Stimulated activated naive CD8-positive, alpha-beta T cell treated with anti-CD3 and anti-CD28 coated beads, Interleukin-15, amount 100 ng/mL, for 72 hours (primary cell): ENCODE data around the gene PLAAT5.
A peak's percentile ranks its signal among the peaks of the same experiment; 100 is the strongest.
"Not testable (repeated sequence)": the region's sequence is repeated elsewhere in the genome, so short reads cannot be mapped to it uniquely, and the experiment has no call there.

Experiments used
- ATAC-seq: fragments of 150-1000 bp; cut with Tn5 transposase; 2 replicates; pipeline ENCODE4 v1.10.0; 2021; ENCODE audit warnings: mild to moderate bottlenecking, moderate library complexity
- DNase-seq, 2 donors: peaks; one replicate each; pipeline ENCODE4 v3.0.0; 2021 to 2022
- H3K27ac Mint-ChIP-seq, 2 donors: one replicate each; pipeline ENCODE4 v1.8.0; 2022; ENCODE audit warnings: mild to moderate bottlenecking in 2 of 2, mixed read lengths in 2 of 2, moderate library complexity in 2 of 2
- H3K27me3 Mint-ChIP-seq: one replicate; pipeline ENCODE4 v1.8.0; 2022; ENCODE audit warnings: mixed read lengths
- H3K4me1 Mint-ChIP-seq: one replicate; pipeline ENCODE4 v1.8.0; 2022; ENCODE audit warnings: mild to moderate bottlenecking, mixed read lengths
- H3K4me3 Mint-ChIP-seq, 2 donors: one replicate each; pipeline ENCODE4 v1.8.0; 2022; ENCODE audit warnings: mild to moderate bottlenecking in 2 of 2, mixed read lengths in 2 of 2, moderate library complexity in 1 of 2
- H3K9me3 Mint-ChIP-seq, 2 donors: one replicate each; pipeline ENCODE4 v1.8.0; 2022; ENCODE audit warnings: mixed read lengths in 2 of 2

PLAAT5 gene

GRCh38 chr11:63490551-63491239, at the start of gene PLAAT5:
TSS of gene PLAAT5 (minus strand) at chr11:63491167. CDS start at chr11:63491034, 133 bp downstream.
- peak; percentile 50 for ATAC-seq
- Mint-ChIP-seq H3K4me3 (peak within 1 kb of the TSS; percentile 89 to 91), H3K4me1 (peaks cover 22% of the 10 kb centered on the region), H3K27me3 (peaks cover 31% of the 10 kb centered on the region), H3K27ac (peak within 1 kb of the TSS in 1 of 2 donors; percentile 34), H3K9me3 (peaks cover 4 to 6% of the 10 kb centered on the region in 2 donors)
- peak; percentile 17 to 20 for DNase-seq

- peaks cover 79% of the 10 kb centered on the region for H3K4me1 Mint-ChIP-seq
- ATAC-seq (peak; percentile 16), DNase-seq (no peak)
- H3K9me3 Mint-ChIP-seq = no peaks in the 10 kb centered on the region
- no peaks in the 10 kb centered on the region for H3K27me3 Mint-ChIP-seq
- peak overlapping the region; percentile 76 to 92 for H3K4me3 Mint-ChIP-seq
- peak overlapping the region; percentile 91 to 94 for H3K27ac Mint-ChIP-seq
Observed at GRCh38 chr11:63537293-63538101, 46.5 kb upstream of the PLAAT5 start.

GRCh38 chr11:63536669-63537292, 45.8 kb upstream of the PLAAT5 start, which contains the start of gene PLAAT4:
TSS of gene PLAAT4 (plus strand) at chr11:63536808. CDS start at chr11:63536869, 61 bp downstream.
- peak; percentile 40 for ATAC-seq
- Mint-ChIP-seq H3K4me1 (peaks cover 84% of the 10 kb centered on the region), H3K27me3 (no peaks in the 10 kb centered on the region), H3K27ac (peak within 1 kb of the TSS; percentile 91 to 94), H3K4me3 (peak within 1 kb of the TSS; percentile 76 to 92), H3K9me3 (no peaks in the 10 kb centered on the region)
- DNase-seq = peak in 1 of 2 donors; percentile 29

GRCh38 chr11:63535734-63536133, 44.8 kb upstream of the PLAAT5 start:
- peak overlapping the region; percentile 91 to 94 for H3K27ac Mint-ChIP-seq
- peak; percentile 69 for ATAC-seq
- H3K27me3 Mint-ChIP-seq = no peaks in the 10 kb centered on the region
- no peaks in the 10 kb centered on the region for H3K9me3 Mint-ChIP-seq
- peak; percentile 43 to 65 for DNase-seq
- H3K4me3 Mint-ChIP-seq = peak overlapping the region; percentile 76 to 92
- peaks cover 88% of the 10 kb centered on the region for H3K4me1 Mint-ChIP-seq

GRCh38 chr11:63534895-63535461, 44.0 kb upstream of the PLAAT5 start:
- peaks cover 87% of the 10 kb centered on the region for H3K4me1 Mint-ChIP-seq
- peak overlapping the region; percentile 43 to 94 for H3K27ac Mint-ChIP-seq
- no peaks in the 10 kb centered on the region for H3K9me3 Mint-ChIP-seq
- DNase-seq (peak; percentile 25 to 52), ATAC-seq (peak; percentile 74)
- H3K4me3 Mint-ChIP-seq = peak overlapping the region; percentile 76 to 92
- H3K27me3 Mint-ChIP-seq = no peaks in the 10 kb centered on the region

- DNase-seq = no peak
- Mint-ChIP-seq H3K27me3 (no peaks in the 10 kb centered on the region), H3K9me3 (no peaks in the 10 kb centered on the region), H3K27ac (no peak overlapping the region), H3K4me1 (peaks cover 93% of the 10 kb centered on the region), H3K4me3 (no peak overlapping the region)
- no peak for ATAC-seq
Observed at GRCh38 chr11:63534076-63534475, 43.1 kb upstream of the PLAAT5 start.

GRCh38 chr11:63532799-63533475, 42.0 kb upstream of the PLAAT5 start:
- Mint-ChIP-seq H3K27ac (no peak overlapping the region), H3K4me1 (peaks cover 86% of the 10 kb centered on the region), H3K27me3 (no peaks in the 10 kb centered on the region), H3K4me3 (no peak overlapping the region), H3K9me3 (no peaks in the 10 kb centered on the region)
- ATAC-seq (no peak), DNase-seq (no peak)

GRCh38 chr11:63532117-63532516, 41.1 kb upstream of the PLAAT5 start:
- Mint-ChIP-seq H3K27me3 (no peaks in the 10 kb centered on the region), H3K27ac (peak overlapping the region in 1 of 2 donors; percentile 34), H3K4me1 (peaks cover 78% of the 10 kb centered on the region), H3K4me3 (peak overlapping the region; percentile 59 to 64), H3K9me3 (no peaks in the 10 kb centered on the region)
- no peak for ATAC-seq
- DNase-seq = no peak

GRCh38 chr11:63531074-63531792, 40.3 kb upstream of the PLAAT5 start:
- DNase-seq = peak; percentile 55 to 69
- peak overlapping the region; percentile 39 to 52 for H3K4me3 Mint-ChIP-seq

GRCh38 chr11:63530021-63530420, 39.1 kb upstream of the PLAAT5 start:
- DNase-seq = no peak
- Mint-ChIP-seq H3K4me3 (no peak overlapping the region), H3K9me3 (no peaks in the 10 kb centered on the region), H3K27me3 (no peaks in the 10 kb centered on the region), H3K27ac (no peak overlapping the region), H3K4me1 (peaks cover 57% of the 10 kb centered on the region)
- no peak for ATAC-seq

More at GRCh38 chr11:63531074-63531792, 40.3 kb upstream of the PLAAT5 start:
- H3K9me3 Mint-ChIP-seq, H3K27me3 Mint-ChIP-seq: not testable (repeated sequence)
- peak overlapping the region; percentile 59 to 78 for H3K27ac Mint-ChIP-seq
- ATAC-seq = peak; percentile 93
- H3K4me1 Mint-ChIP-seq = peaks cover 69% of the 10 kb centered on the region

- H3K4me3 Mint-ChIP-seq, ATAC-seq, H3K27ac Mint-ChIP-seq, H3K9me3 Mint-ChIP-seq, DNase-seq, H3K27me3 Mint-ChIP-seq: not testable (repeated sequence)
- peaks cover 50% of the 10 kb centered on the region for H3K4me1 Mint-ChIP-seq
Observed at GRCh38 chr11:63529373-63529772, 38.4 kb upstream of the PLAAT5 start.

- DNase-seq, H3K4me3 Mint-ChIP-seq, H3K9me3 Mint-ChIP-seq, H3K27ac Mint-ChIP-seq, H3K27me3 Mint-ChIP-seq, ATAC-seq: not testable (repeated sequence)
- peaks cover 45% of the 10 kb centered on the region for H3K4me1 Mint-ChIP-seq
Observed at GRCh38 chr11:63528729-63529278, 37.8 kb upstream of the PLAAT5 start.

- H3K4me3 Mint-ChIP-seq, H3K27ac Mint-ChIP-seq, ATAC-seq, DNase-seq, H3K27me3 Mint-ChIP-seq: not testable (repeated sequence)
- Mint-ChIP-seq H3K9me3 (peaks cover 0 to 13% of the 10 kb centered on the region in 2 donors), H3K4me1 (peaks cover 38% of the 10 kb centered on the region)
Observed at GRCh38 chr11:63528156-63528555, 37.2 kb upstream of the PLAAT5 start.

GRCh38 chr11:63527667-63528066, 36.7 kb upstream of the PLAAT5 start:
- ATAC-seq (no peak), DNase-seq (no peak)
- Mint-ChIP-seq H3K27me3 (no peaks in the 10 kb centered on the region), H3K9me3 (peaks cover 0 to 15% of the 10 kb centered on the region in 2 donors), H3K27ac (no peak overlapping the region), H3K4me3 (no peak overlapping the region), H3K4me1 (peaks cover 33% of the 10 kb centered on the region)
